Fibroblast of lung (primary cell): Measurements from ENCODE around the gene KIAA1586.
"Not testable (repeated sequence)": the region's sequence is repeated elsewhere in the genome, so short reads cannot be mapped to it uniquely, and the experiment has no call there.

Experiments used
- CTCF ChIP-seq, 2 donors: IDR thresholded peaks in 1 of 2; conservative IDR thresholded peaks in 1 of 2; 1 replicate in 1 of 2; 2 replicates in 1 of 2; pipeline ENCODE4 v1.5.1; 2011 to 2012; ENCODE audit warnings: low read length in 2 of 2, control low read depth in 1 of 2, inconsistent platforms in 1 of 2, low read depth in 1 of 2, mild to moderate bottlenecking in 1 of 2
- EZH2 ChIP-seq: IDR thresholded peaks from 2 replicates; pipeline ENCODE4 v1.5.1; 2012; ENCODE audit warnings: low read length, control low read depth, mild to moderate bottlenecking; ENCODE audit errors: missing control alignments

DNA sequence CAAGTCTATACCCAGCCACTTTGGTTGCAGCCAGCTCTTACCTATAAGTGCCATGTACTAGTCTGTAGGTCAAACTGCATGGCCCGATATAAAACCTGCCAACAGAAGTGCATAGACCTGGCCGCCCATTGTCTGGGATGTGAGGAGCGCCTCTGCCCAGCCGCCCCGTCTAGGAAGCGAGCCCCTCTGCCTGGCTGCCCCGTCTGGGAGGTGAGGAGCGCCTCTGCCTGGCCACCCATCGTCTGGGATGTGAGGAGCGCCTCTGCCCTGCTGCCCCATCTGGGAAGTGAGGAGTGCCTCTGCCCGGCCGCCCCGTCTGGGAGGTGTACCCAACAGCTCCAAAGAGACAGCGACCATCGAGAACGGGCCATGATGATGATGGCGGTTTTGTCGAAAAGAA is 46.7 kb upstream of the KIAA1586 start:
- TF ChIP-seq CTCF (conservative IDR thresholded peaks at IDR 0.05 in 1 of 2, IDR thresholded peaks at IDR 0.05 in 1 of 2; ENCODE audit: low read depth in 1 of 2, low read length in 2 of 2); EZH2: not testable (repeated sequence)
